ENCODE data around the gene PRXL2A.

DNA sequence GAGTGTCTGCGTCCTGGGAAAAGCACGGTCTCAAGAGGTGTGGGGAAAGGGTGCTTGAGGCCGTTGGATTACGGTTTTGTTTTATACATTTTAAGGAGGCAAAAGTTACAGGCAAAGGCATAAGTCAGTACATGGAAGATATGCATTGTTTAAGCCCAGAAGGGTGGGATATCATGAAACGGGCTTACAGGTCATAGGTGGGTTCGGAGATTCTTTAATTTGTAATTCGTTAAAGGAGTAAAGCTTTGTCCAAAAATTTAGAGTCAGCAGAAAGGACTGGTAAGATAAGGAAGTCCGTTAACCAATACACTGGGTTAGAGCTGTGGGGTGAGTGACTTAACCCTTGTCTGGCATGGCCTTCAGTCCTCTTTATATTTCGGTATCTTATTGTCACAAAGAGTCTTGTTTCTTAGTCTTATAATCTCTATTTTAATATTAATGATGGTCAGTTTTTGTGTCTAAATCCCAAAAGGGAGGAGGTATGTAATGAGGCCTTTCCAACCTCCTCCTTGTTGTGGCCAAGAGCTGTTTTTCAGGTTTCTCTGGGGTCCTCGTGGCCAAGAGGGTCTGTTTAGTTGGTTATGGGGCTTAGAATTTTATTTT, 58.5 kb downstream of the PRXL2A start:
- TF ChIP-seq, protein P1, sequence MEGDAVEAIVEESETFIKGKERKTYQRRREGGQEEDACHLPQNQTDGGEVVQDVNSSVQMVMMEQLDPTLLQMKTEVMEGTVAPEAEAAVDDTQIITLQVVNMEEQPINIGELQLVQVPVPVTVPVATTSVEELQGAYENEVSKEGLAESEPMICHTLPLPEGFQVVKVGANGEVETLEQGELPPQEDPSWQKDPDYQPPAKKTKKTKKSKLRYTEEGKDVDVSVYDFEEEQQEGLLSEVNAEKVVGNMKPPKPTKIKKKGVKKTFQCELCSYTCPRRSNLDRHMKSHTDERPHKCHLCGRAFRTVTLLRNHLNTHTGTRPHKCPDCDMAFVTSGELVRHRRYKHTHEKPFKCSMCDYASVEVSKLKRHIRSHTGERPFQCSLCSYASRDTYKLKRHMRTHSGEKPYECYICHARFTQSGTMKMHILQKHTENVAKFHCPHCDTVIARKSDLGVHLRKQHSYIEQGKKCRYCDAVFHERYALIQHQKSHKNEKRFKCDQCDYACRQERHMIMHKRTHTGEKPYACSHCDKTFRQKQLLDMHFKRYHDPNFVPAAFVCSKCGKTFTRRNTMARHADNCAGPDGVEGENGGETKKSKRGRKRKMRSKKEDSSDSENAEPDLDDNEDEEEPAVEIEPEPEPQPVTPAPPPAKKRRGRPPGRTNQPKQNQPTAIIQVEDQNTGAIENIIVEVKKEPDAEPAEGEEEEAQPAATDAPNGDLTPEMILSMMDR (IDR thresholded peaks at IDR 0.05) = no peak
- no peak for TF ChIP-seq POLR2A (IDR thresholded peaks at IDR 0.05)
